ENCODE measurements around the gene PRKAR1B. TPM values are rescaled to one million over a fixed set of nuclear protein-coding genes. Genes with fewer than 3 reads are reported as not detected.
A peak's percentile ranks its signal among the peaks of the same experiment; 100 is the strongest.

Gene PRKAR1B
- total and polyA plus RNA-seq, 4 experiments from 2014 or later, result 6.5 to 16.6 (median 13.7) TPM

- no peak overlapping the region for H3K4me3 Mint-ChIP-seq
- ChIA-PET CTCF (ENCODE audit: partially characterized antibody) (no interaction called here), POLR2A (ENCODE audit: partially characterized antibody) (no interaction called here)
- DNase-seq, result no peak
- Histone ChIP-seq H3K27me3 (ENCODE audit: insufficient read depth, low read length) (no peaks in the 10 kb centered on the region), H3K9me3 (ENCODE audit: control insufficient read depth in 1 of 2, low read length in 2 of 2) (no peaks in the 10 kb centered on the region), H3K4me1 (ENCODE audit: insufficient read depth, low read length) (no peaks in the 10 kb centered on the region), H3K27ac (ENCODE audit: low read depth, low read length) (no peak overlapping the region), H3K36me3 (ENCODE audit: insufficient read depth, low read length) (no peaks in the 10 kb centered on the region), H3K4me3 (ENCODE audit: low read length in 2 of 2) (no peak overlapping the region)
- intact Hi-C loops (cut with micrococcal nuclease), result no loop called here
- H3K9me3 Mint-ChIP-seq, result peaks cover 0 to 2% (median under 1%) of the 10 kb centered on the region in 8 donors
- H3K36me3 Mint-ChIP-seq, result no peaks in the 10 kb centered on the region
- H3K27me3 Mint-ChIP-seq, result no peaks in the 10 kb centered on the region
- H3K4me1 Mint-ChIP-seq, result no peaks in the 10 kb centered on the region
- no peak overlapping the region for H3K27ac Mint-ChIP-seq
Measured at GRCh38 chr7:537911-538634, 189.0 kb downstream of the PRKAR1B start.

- no peaks in the 10 kb centered on the region for H3K27me3 Mint-ChIP-seq
- no peaks in the 10 kb centered on the region for H3K4me1 Mint-ChIP-seq
- no peak for DNase-seq
- H3K36me3 ChIP-seq (ENCODE audit: insufficient read depth, low read length), result no peaks in the 10 kb centered on the region
- no peaks in the 10 kb centered on the region for H3K27me3 ChIP-seq (ENCODE audit: insufficient read depth, low read length)
- H3K4me1 ChIP-seq (ENCODE audit: insufficient read depth, low read length), result no peaks in the 10 kb centered on the region
- H3K36me3 Mint-ChIP-seq, result no peaks in the 10 kb centered on the region
- intact Hi-C loops (cut with micrococcal nuclease), result no loop called here
- H3K4me3 ChIP-seq (ENCODE audit: low read length in 2 of 2), result no peak overlapping the region
- no peak overlapping the region for H3K27ac Mint-ChIP-seq
- no peak overlapping the region for H3K27ac ChIP-seq (ENCODE audit: low read depth, low read length)
- peaks cover 0 to 2% (median 0%) of the 10 kb centered on the region in 8 donors for H3K9me3 Mint-ChIP-seq
- POLR2A ChIA-PET (ENCODE audit: partially characterized antibody), result no interaction called here
- H3K9me3 ChIP-seq (ENCODE audit: control insufficient read depth in 1 of 2, low read length in 2 of 2), result no peaks in the 10 kb centered on the region
- CTCF ChIA-PET (ENCODE audit: partially characterized antibody), result interaction anchor here (0.6 kb wide), 1 partner anchor 172 kb away, joined by 4 read pairs; no protein-coding TSS in a partner anchor
- no peak overlapping the region for H3K4me3 Mint-ChIP-seq
Measured at GRCh38 chr7:536231-536630, 190.8 kb downstream of the PRKAR1B start.

GRCh38 chr7:534959-535358 lies 192.1 kb downstream of the PRKAR1B start:
- no peaks in the 10 kb centered on the region for H3K36me3 Mint-ChIP-seq
- H3K27ac ChIP-seq (ENCODE audit: low read depth, low read length), result no peak overlapping the region
- intact Hi-C loops (cut with micrococcal nuclease), result no loop called here
- H3K27ac Mint-ChIP-seq, result no peak overlapping the region
- no peaks in the 10 kb centered on the region for H3K9me3 ChIP-seq (ENCODE audit: control insufficient read depth in 1 of 2, low read length in 2 of 2)
- H3K9me3 Mint-ChIP-seq, result no peaks in the 10 kb centered on the region
- no peaks in the 10 kb centered on the region for H3K27me3 ChIP-seq (ENCODE audit: insufficient read depth, low read length)
- H3K4me1 Mint-ChIP-seq, result no peaks in the 10 kb centered on the region
- no peak overlapping the region for H3K4me3 ChIP-seq (ENCODE audit: low read length in 2 of 2)
- H3K4me3 Mint-ChIP-seq, result no peak overlapping the region
- H3K27me3 Mint-ChIP-seq, result peaks cover 0 to 3% of the 10 kb centered on the region in 2 donors
- CTCF ChIA-PET (ENCODE audit: partially characterized antibody), result no interaction called here
- H3K4me1 ChIP-seq (ENCODE audit: insufficient read depth, low read length), result no peaks in the 10 kb centered on the region
- POLR2A ChIA-PET (ENCODE audit: partially characterized antibody), result no interaction called here
- H3K36me3 ChIP-seq (ENCODE audit: insufficient read depth, low read length), result no peaks in the 10 kb centered on the region
- DNase-seq, result no peak

DNA sequence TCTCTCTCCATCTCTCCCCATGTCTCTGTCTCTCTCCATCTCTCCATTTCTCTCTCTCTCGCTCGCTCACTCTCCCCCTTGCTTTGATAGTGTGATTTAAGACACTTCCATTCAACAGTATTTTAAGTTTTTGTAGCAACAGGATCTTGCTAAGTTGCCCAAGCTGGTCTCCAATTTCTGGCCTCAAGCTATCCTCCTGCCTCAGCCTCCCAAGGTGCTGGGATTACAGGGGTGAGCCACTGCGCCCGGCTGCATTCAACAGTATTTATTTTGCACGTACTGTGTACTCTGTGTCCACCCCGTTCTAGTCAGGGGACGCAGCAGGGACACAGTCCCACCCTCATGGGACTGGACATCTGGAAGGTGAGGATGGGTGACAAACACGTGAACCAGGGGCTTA lies 193.0 kb downstream of the PRKAR1B start:
- Mint-ChIP-seq H3K9me3 (no peaks in the 10 kb centered on the region), H3K27ac (peak overlapping the region in 1 of 7 donors; percentile 15), H3K36me3 (no peaks in the 10 kb centered on the region), H3K27me3 (peaks cover 0 to 4% of the 10 kb centered on the region in 2 donors), H3K4me1 (no peaks in the 10 kb centered on the region), H3K4me3 (peak overlapping the region in 1 of 8 donors; percentile 53)
- intact Hi-C loops (cut with micrococcal nuclease), result no loop called here
- Histone ChIP-seq H3K4me3 (ENCODE audit: low read length in 2 of 2) (no peak overlapping the region), H3K27ac (ENCODE audit: low read depth, low read length) (no peak overlapping the region), H3K4me1 (ENCODE audit: insufficient read depth, low read length) (no peaks in the 10 kb centered on the region), H3K27me3 (ENCODE audit: insufficient read depth, low read length) (no peaks in the 10 kb centered on the region), H3K9me3 (ENCODE audit: control insufficient read depth in 1 of 2, low read length in 2 of 2) (no peaks in the 10 kb centered on the region), H3K36me3 (ENCODE audit: insufficient read depth, low read length) (no peaks in the 10 kb centered on the region)
- DNase-seq, result no peak
- POLR2A ChIA-PET (ENCODE audit: partially characterized antibody), result no interaction called here
- CTCF ChIA-PET (ENCODE audit: partially characterized antibody), result no interaction called here

DNA sequence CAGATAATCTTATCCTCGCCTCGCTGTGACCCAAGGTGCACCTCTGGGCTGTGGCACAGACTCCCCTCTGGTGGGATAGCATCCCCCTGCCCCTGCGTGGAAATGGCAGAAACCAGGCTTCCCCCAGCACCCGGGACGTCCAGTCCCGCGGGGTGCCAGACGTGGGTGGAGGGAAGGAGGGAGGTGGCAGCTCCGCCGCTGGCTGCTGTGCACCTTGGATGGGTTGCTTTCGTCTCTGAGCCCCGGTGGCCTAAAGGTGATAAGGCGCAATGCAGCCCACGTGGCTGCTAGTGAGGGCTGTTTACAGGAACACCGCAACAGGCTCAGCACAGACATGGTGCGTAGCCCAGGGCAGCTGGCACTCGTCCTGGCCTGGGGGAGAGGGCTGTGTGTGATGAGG lies 193.8 kb downstream of the PRKAR1B start:
- Mint-ChIP-seq H3K27me3 (peaks cover 0 to 4% of the 10 kb centered on the region in 2 donors), H3K4me3 (no peak overlapping the region), H3K4me1 (no peaks in the 10 kb centered on the region), H3K9me3 (no peaks in the 10 kb centered on the region), H3K36me3 (no peaks in the 10 kb centered on the region), H3K27ac (no peak overlapping the region)
- H3K27me3 ChIP-seq (ENCODE audit: insufficient read depth, low read length), result no peaks in the 10 kb centered on the region
- no peaks in the 10 kb centered on the region for H3K4me1 ChIP-seq (ENCODE audit: insufficient read depth, low read length)
- POLR2A ChIA-PET (ENCODE audit: partially characterized antibody), result no interaction called here
- DNase-seq, result no peak
- H3K27ac ChIP-seq (ENCODE audit: low read depth, low read length), result no peak overlapping the region
- H3K36me3 ChIP-seq (ENCODE audit: insufficient read depth, low read length), result no peaks in the 10 kb centered on the region
- no peaks in the 10 kb centered on the region for H3K9me3 ChIP-seq (ENCODE audit: control insufficient read depth in 1 of 2, low read length in 2 of 2)
- CTCF ChIA-PET (ENCODE audit: partially characterized antibody), result no interaction called here
- intact Hi-C loops (cut with micrococcal nuclease), result no loop called here
- H3K4me3 ChIP-seq (ENCODE audit: low read length in 2 of 2), result no peak overlapping the region

DNA sequence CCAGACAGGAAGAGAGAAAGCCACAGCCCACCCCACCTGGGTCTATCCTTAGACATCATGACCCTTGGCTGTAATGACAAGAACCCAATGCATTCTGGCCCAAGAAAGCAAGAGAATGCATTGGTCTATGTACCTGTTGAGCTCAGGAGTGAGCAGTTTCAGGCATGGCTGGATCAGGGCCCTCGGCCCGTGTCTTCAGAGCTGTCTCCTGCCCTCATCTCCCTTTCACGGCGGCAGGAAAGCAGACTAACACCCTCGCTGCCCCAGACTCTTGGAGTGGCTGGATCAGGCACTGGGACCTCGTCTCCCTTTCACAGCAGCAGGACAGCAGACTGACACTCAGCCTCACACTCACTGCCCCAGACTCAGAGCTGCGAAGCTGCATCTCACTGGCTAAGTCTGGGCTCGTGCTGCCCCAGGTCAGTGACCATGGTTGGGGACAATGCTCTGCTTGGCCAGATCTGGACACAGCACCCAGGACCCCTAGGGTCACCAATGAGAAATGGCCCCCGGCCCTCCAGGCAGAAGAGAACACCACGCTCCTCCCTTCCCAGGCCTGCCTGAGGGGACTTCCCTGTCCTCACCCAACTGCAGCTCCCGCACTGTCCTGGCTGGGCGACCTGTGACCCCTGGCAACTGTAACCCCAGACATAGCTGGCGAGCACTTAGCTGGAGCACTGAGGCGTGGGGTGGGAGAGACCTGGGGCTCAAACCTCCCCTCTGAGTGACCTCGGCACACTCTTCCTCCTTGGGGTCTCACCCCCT lies 194.5 kb downstream of the PRKAR1B start:
- POLR2A ChIA-PET (ENCODE audit: partially characterized antibody), result no interaction called here
- no peaks in the 10 kb centered on the region for H3K4me1 Mint-ChIP-seq
- H3K27ac Mint-ChIP-seq, result no peak overlapping the region
- no peak overlapping the region for H3K4me3 Mint-ChIP-seq
- Histone ChIP-seq H3K4me3 (ENCODE audit: low read length in 2 of 2) (no peak overlapping the region), H3K9me3 (ENCODE audit: control insufficient read depth in 1 of 2, low read length in 2 of 2) (no peaks in the 10 kb centered on the region), H3K27me3 (ENCODE audit: insufficient read depth, low read length) (no peaks in the 10 kb centered on the region), H3K4me1 (ENCODE audit: insufficient read depth, low read length) (no peaks in the 10 kb centered on the region), H3K36me3 (ENCODE audit: insufficient read depth, low read length) (no peaks in the 10 kb centered on the region), H3K27ac (ENCODE audit: low read depth, low read length) (no peak overlapping the region)
- no peaks in the 10 kb centered on the region for H3K36me3 Mint-ChIP-seq
- intact Hi-C loops (cut with micrococcal nuclease), result no loop called here
- peaks cover 0 to 4% of the 10 kb centered on the region in 2 donors for H3K27me3 Mint-ChIP-seq
- CTCF ChIA-PET (ENCODE audit: partially characterized antibody), result no interaction called here
- no peaks in the 10 kb centered on the region for H3K9me3 Mint-ChIP-seq
- DNase-seq, result no peak

- H3K27me3 Mint-ChIP-seq, result peaks cover 0 to 4% of the 10 kb centered on the region in 2 donors
- Histone ChIP-seq H3K27me3 (ENCODE audit: insufficient read depth, low read length) (no peaks in the 10 kb centered on the region), H3K36me3 (ENCODE audit: insufficient read depth, low read length) (no peaks in the 10 kb centered on the region), H3K27ac (ENCODE audit: low read depth, low read length) (no peak overlapping the region), H3K9me3 (ENCODE audit: control insufficient read depth in 1 of 2, low read length in 2 of 2) (no peaks in the 10 kb centered on the region), H3K4me1 (ENCODE audit: insufficient read depth, low read length) (no peaks in the 10 kb centered on the region), H3K4me3 (ENCODE audit: low read length in 2 of 2) (no peak overlapping the region)
- POLR2A ChIA-PET (ENCODE audit: partially characterized antibody), result no interaction called here
- no peaks in the 10 kb centered on the region for H3K36me3 Mint-ChIP-seq
- H3K27ac Mint-ChIP-seq, result no peak overlapping the region
- no peaks in the 10 kb centered on the region for H3K9me3 Mint-ChIP-seq
- no peak overlapping the region for H3K4me3 Mint-ChIP-seq
- H3K4me1 Mint-ChIP-seq, result no peaks in the 10 kb centered on the region
- DNase-seq, result no peak
- CTCF ChIA-PET (ENCODE audit: partially characterized antibody), result no interaction called here
- intact Hi-C loops (cut with micrococcal nuclease), result no loop called here
Measured at GRCh38 chr7:531777-532176, 195.3 kb downstream of the PRKAR1B start.

Data from CD4-positive, alpha-beta memory T cell (primary cell).